Measurements from ENCODE around the gene ETF1. TPM values are rescaled to one million over a fixed set of nuclear protein-coding genes. Genes with fewer than 3 reads are reported as not detected.

ETF1 gene
- total and polyA plus RNA-seq, 3 donors from 2014 or later = 74.3 to 103 (median 75.3) TPM

GRCh38 chr5:138542180-138542955 is 668 bp downstream of the ETF1 start:
- no peak for DNase-seq
- Histone ChIP-seq H3K4me1 (peaks cover 49% of the 10 kb centered on the region), H3K36me3 (ENCODE audit: low read depth, missing control alignments) (no peaks in the 10 kb centered on the region), H3K27me3 (no peaks in the 10 kb centered on the region), H3K27ac (peak overlapping the region; percentile 93 to 95), H3K9me3 (no peaks in the 10 kb centered on the region), H3K4me3 (peak overlapping the region; percentile 84 to 89)
- WGBS, 2 donors = 0 to 1% methylated on average over 17 to 39 of the region's 47 CpGs
- TF ChIP-seq CTCF (IDR thresholded peaks at IDR 0.05) (no peak), POLR2A (IDR thresholded peaks at IDR 0.05) (no peak)
- intact Hi-C loops (cut with DNase I; ENCODE audit: low total_unique reads) = no loop called here

- intact Hi-C loops (cut with DNase I; ENCODE audit: low total_unique reads) = no loop called here
- WGBS, 2 donors = 9 to 11% methylated on average over 6 of the region's 6 CpGs
- no peaks in the 10 kb centered on the region for H3K9me3 ChIP-seq
- peaks cover 46% of the 10 kb centered on the region for H3K4me1 ChIP-seq
- H3K27me3 ChIP-seq = no peaks in the 10 kb centered on the region
- peak overlapping the region; percentile 93 to 95 for H3K27ac ChIP-seq
- TF ChIP-seq POLR2A (IDR thresholded peaks at IDR 0.05) (no peak), CTCF (IDR thresholded peaks at IDR 0.05) (no peak)
- no peak for DNase-seq
- H3K4me3 ChIP-seq = peak overlapping the region; percentile 84 to 89
- no peaks in the 10 kb centered on the region for H3K36me3 ChIP-seq (ENCODE audit: low read depth, missing control alignments)
Observed at GRCh38 chr5:138541511-138542179, 1.4 kb downstream of the ETF1 start.

- Histone ChIP-seq H3K36me3 (ENCODE audit: low read depth, missing control alignments) (no peaks in the 10 kb centered on the region), H3K4me3 (no peak overlapping the region), H3K27me3 (no peaks in the 10 kb centered on the region), H3K9me3 (no peaks in the 10 kb centered on the region), H3K27ac (no peak overlapping the region), H3K4me1 (peaks cover 29% of the 10 kb centered on the region)
- intact Hi-C loops (cut with DNase I; ENCODE audit: low total_unique reads) = no loop called here
- TF ChIP-seq CTCF (IDR thresholded peaks at IDR 0.05) = no peak
- TF ChIP-seq POLR2A (IDR thresholded peaks at IDR 0.05) = no peak
- DNase-seq = no peak
Observed at GRCh38 chr5:138539791-138540190, 3.2 kb downstream of the ETF1 start.

GRCh38 chr5:138538943-138539627 is 4.0 kb downstream of the ETF1 start:
- 57 to 61% methylated on average over 2 of the region's 2 CpGs for WGBS, 2 donors
- intact Hi-C loops (cut with DNase I; ENCODE audit: low total_unique reads) = no loop called here

More at GRCh38 chr5:138538943-138539627, 4.0 kb downstream of the ETF1 start:
- H3K4me3 ChIP-seq = no peak overlapping the region
- H3K27ac ChIP-seq = no peak overlapping the region
- H3K4me1 ChIP-seq = peaks cover 25% of the 10 kb centered on the region
- H3K9me3 ChIP-seq = no peaks in the 10 kb centered on the region
- TF ChIP-seq POLR2A (IDR thresholded peaks at IDR 0.05) (no peak), CTCF (IDR thresholded peaks at IDR 0.05) (no peak)
- H3K36me3 ChIP-seq (ENCODE audit: low read depth, missing control alignments) = no peaks in the 10 kb centered on the region
- DNase-seq = no peak
- H3K27me3 ChIP-seq = no peaks in the 10 kb centered on the region

Measured in testis (tissue), 3 donors.